Neural cell (in vitro differentiated cells): Measurements from ENCODE around the gene SYCP2. TPM values are rescaled to one million over a fixed set of nuclear protein-coding genes. Genes with fewer than 3 reads are reported as not detected.
"Not testable (repeated sequence)": the region's sequence is repeated elsewhere in the genome, so short reads cannot be mapped to it uniquely, and the experiment has no call there.

ENCODE experiments used
- H2AFZ ChIP-seq: fragments of 200-600, 300-800 bp; sonication (generic), shearing (Covaris generic); 2 replicates; pipeline ENCODE4 v1.6.0; 2014; ENCODE audit warnings: low read depth, mild to moderate bottlenecking, antibody characterized with exemption, low read length, moderate library complexity
- H3F3A ChIP-seq: fragments of 200-600 bp; shearing (Covaris generic); 2 replicates; pipeline ENCODE4 v1.6.1; 2016; ENCODE audit warnings: mild to moderate bottlenecking, moderate library complexity, mixed read lengths, antibody characterized with exemption, low read length; ENCODE audit not compliant: insufficient read depth, poor library complexity, severe bottlenecking
- H3K27ac ChIP-seq: fragments of 200-600, 300-800 bp; sonication (generic), shearing (Covaris generic); 2 replicates; pipeline ENCODE4 v1.5.1; 2014; ENCODE audit warnings: mild to moderate bottlenecking, low read length, moderate library complexity
- H3K27me3 ChIP-seq: fragments of 300-800, 200-600 bp; sonication (generic), shearing (Covaris generic); 2 replicates; pipeline ENCODE4 v1.6.0; 2014; ENCODE audit warnings: mild to moderate bottlenecking, low read depth, low read length, moderate library complexity; ENCODE audit not compliant: insufficient read depth
- H3K36me3 ChIP-seq: fragments of 300-800, 200-600 bp; sonication (generic), shearing (Covaris generic); 2 replicates; pipeline ENCODE4 v1.5.1; 2014; ENCODE audit warnings: mild to moderate bottlenecking, antibody characterized with exemption, low read length, moderate library complexity; ENCODE audit not compliant: insufficient read depth
- H3K4me2 ChIP-seq: fragments of 300-800, 200-600 bp; sonication (generic), shearing (Covaris generic); 2 replicates; pipeline ENCODE4 v1.6.0; 2014; ENCODE audit warnings: mild to moderate bottlenecking, low read length
- H3K4me3 ChIP-seq: fragments of 300-800, 200-600 bp; sonication (generic), shearing (Covaris generic); 2 replicates; pipeline ENCODE4 v1.5.1; 2014; ENCODE audit warnings: mild to moderate bottlenecking, low read length, moderate library complexity
- H3K79me2 ChIP-seq: fragments of 200-600 bp; shearing (Covaris generic); replicated peaks from 2 replicates; pipeline ENCODE4 v1.6.0; 2014; ENCODE audit warnings: mild to moderate bottlenecking, low read length, moderate library complexity; ENCODE audit not compliant: insufficient read depth
- H3K9ac ChIP-seq: fragments of 300-800, 200-600 bp; sonication (generic), shearing (Covaris generic); 2 replicates; pipeline ENCODE4 v1.6.1; 2016; ENCODE audit warnings: mild to moderate bottlenecking, low read length, mixed read lengths
- H3K9me2 ChIP-seq: fragments of 200-600 bp; shearing (Covaris generic); 2 replicates; pipeline ENCODE4 v1.6.1; 2016; ENCODE audit warnings: mild to moderate bottlenecking, low read length, mixed read lengths; ENCODE audit not compliant: insufficient read depth
- H3K9me3 ChIP-seq: fragments of 200-600, 300-800 bp; sonication (generic), shearing (Covaris generic); 2 replicates; pipeline ENCODE4 v1.6.1; 2016; ENCODE audit warnings: mild to moderate bottlenecking, mixed run types, low read length, moderate library complexity, mixed read lengths
- H4K20me1 ChIP-seq: fragments of 200-600 bp; shearing (Covaris generic); 2 replicates; pipeline ENCODE4 v1.6.1; 2016; ENCODE audit warnings: mild to moderate bottlenecking, mixed run types; ENCODE audit not compliant: insufficient read depth
- CTCF ChIP-seq: fragments of 450-650 bp; IDR thresholded peaks from 2 replicates; pipeline ENCODE4 v1.5.1; 2014; ENCODE audit warnings: antibody characterized with exemption, mild to moderate bottlenecking, moderate library complexity; ENCODE audit not compliant: poor library complexity, severe bottlenecking
- EP300 ChIP-seq: fragments of 450-650 bp; conservative IDR thresholded peaks from 2 replicates; pipeline ENCODE4 v1.6.1; 2014; ENCODE audit warnings: antibody characterized with exemption, mild to moderate bottlenecking, moderate library complexity; ENCODE audit not compliant: poor library complexity, severe bottlenecking
- EZH2 ChIP-seq: fragments of 200-600, 300-800 bp; shearing (Covaris generic), sonication (generic); IDR thresholded peaks from 2 replicates; pipeline ENCODE4 v1.6.1; 2014; ENCODE audit warnings: antibody characterized with exemption, low read length, borderline replicate concordance, mild to moderate bottlenecking; ENCODE audit not compliant: insufficient read depth, poor library complexity, severe bottlenecking
- MXI1 ChIP-seq: fragments of 450-650 bp; conservative IDR thresholded peaks from 2 replicates; pipeline ENCODE4 v1.6.1; 2014; ENCODE audit warnings: antibody characterized with exemption, mild to moderate bottlenecking; ENCODE audit not compliant: poor library complexity, severe bottlenecking
- POLR2AphosphoS5 ChIP-seq: IDR thresholded peaks from 2 replicates; pipeline ENCODE4 v1.6.1; 2012
- RAD21 ChIP-seq: fragments of 450-650 bp; conservative IDR thresholded peaks from 2 replicates; pipeline ENCODE4 v1.6.1; 2014; ENCODE audit warnings: antibody characterized with exemption, mild to moderate bottlenecking, moderate library complexity
- REST ChIP-seq: IDR thresholded peaks from 2 replicates; pipeline ENCODE4 v1.6.1; 2012; ENCODE audit warnings: borderline replicate concordance
- SMC3 ChIP-seq: fragments of 450-650 bp; conservative IDR thresholded peaks from 2 replicates; pipeline ENCODE4 v1.6.1; 2014; ENCODE audit warnings: antibody characterized with exemption, mild to moderate bottlenecking, moderate library complexity; ENCODE audit not compliant: poor library complexity
- TAF1 ChIP-seq: IDR thresholded peaks from 2 replicates; pipeline ENCODE4 v1.6.1; 2012; ENCODE audit warnings: low read depth
- polyA plus RNA-seq: library from polyadenylated mRNA; depleted of rRNA; stranded (reverse); fragments of >200 nt; gene quantifications from 2 replicates; pipeline ENCODE4 v1.2.3, GENCODE V29; 2014

SYCP2 gene
- polyA plus RNA-seq, 1 donor from 2014 or later, result 1.4 TPM

GRCh38 chr20:59856526-59856925 lies 76.9 kb downstream of the SYCP2 start:
- not testable (repeated sequence) for H4K20me1 ChIP-seq, H3K27ac ChIP-seq, H3K9me3 ChIP-seq, H3F3A ChIP-seq, H3K27me3 ChIP-seq, H2AFZ ChIP-seq, H3K9ac ChIP-seq, H3K79me2 ChIP-seq, H3K9me2 ChIP-seq, H3K4me3 ChIP-seq, H3K4me2 ChIP-seq, H3K36me3 ChIP-seq

DNA sequence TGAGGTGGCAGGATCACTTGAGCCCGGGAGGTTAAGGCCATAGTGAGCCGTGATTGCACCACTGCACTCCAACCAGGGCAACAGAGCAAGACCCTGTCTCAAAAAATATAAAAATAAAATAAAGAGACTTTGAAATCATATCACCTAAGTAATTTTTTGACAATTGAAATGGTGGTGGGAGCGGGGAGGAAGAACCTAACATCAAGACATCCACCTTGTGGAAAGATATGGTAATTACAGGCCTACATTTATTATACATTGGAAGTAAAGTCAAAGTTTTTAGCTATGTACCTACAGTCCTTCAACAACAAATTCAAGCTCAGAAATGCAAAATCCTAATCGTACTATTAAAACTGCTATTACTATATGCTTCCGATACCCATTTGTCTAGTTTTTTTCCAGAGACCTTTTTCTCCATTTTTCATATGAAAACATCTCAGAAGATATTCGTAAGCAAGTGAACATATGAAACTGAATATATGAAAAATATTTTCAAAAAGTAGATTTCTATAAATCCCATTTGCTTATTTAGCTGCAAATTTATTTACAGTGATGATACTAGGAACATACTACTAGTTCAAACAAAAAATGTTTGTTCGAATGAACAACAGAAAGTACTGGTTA lies 83.3 kb downstream of the SYCP2 start:
- TF ChIP-seq EP300, result no peak
- TF ChIP-seq TAF1, result no peak
- no peak for TF ChIP-seq EZH2
- peak; percentile 59 for TF ChIP-seq RAD21
- TF ChIP-seq MXI1, result no peak
- TF ChIP-seq CTCF, result peak; percentile 58
- peak; percentile 67 for TF ChIP-seq SMC3
- TF ChIP-seq POLR2AphosphoS5, result no peak
- TF ChIP-seq REST, result no peak
- no peaks in the 10 kb centered on the region for H4K20me1 ChIP-seq
- no peaks in the 10 kb centered on the region for H3K27me3 ChIP-seq
- no peak overlapping the region for H3K4me3 ChIP-seq
- no peaks in the 10 kb centered on the region for H3K79me2 ChIP-seq
- H2AFZ ChIP-seq, result no peak overlapping the region
- H3K9me2 ChIP-seq, result no peaks in the 10 kb centered on the region
- no peaks in the 10 kb centered on the region for H3K36me3 ChIP-seq
- H3F3A ChIP-seq, result no peaks in the 10 kb centered on the region
- no peak overlapping the region for H3K4me2 ChIP-seq
- no peaks in the 10 kb centered on the region for H3K9me3 ChIP-seq
- H3K27ac ChIP-seq, result no peak overlapping the region
- H3K9ac ChIP-seq, result no peak overlapping the region

DNA sequence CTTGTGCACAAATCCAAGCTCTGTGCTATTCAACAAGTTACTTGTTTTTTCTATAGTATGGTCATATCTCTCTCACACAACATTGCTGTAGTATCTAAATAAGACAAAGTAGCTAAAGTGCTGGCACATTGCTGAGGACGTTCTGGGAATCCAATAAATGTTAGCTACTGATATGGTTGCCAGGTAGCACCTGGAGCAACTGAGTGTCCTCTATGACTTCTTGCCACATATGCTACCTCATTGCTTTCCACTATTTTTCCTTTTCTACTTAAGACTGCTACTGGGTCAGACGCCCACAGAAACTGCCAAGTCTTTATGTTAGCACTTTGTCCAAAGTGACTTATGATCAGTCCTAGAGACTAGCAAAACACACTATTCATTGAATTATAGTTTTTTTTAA lies 85.3 kb downstream of the SYCP2 start:
- no peaks in the 10 kb centered on the region for H3K27me3 ChIP-seq
- H3K9me3 ChIP-seq, result no peaks in the 10 kb centered on the region
- no peaks in the 10 kb centered on the region for H4K20me1 ChIP-seq
- no peak overlapping the region for H3K27ac ChIP-seq
- no peak overlapping the region for H3K4me3 ChIP-seq
- no peaks in the 10 kb centered on the region for H3K36me3 ChIP-seq
- no peaks in the 10 kb centered on the region for H3F3A ChIP-seq
- H3K4me2 ChIP-seq, result no peak overlapping the region
- TF ChIP-seq MXI1 (no peak), EP300 (no peak), SMC3 (no peak), RAD21 (no peak), TAF1 (no peak), CTCF (no peak)
- H3K9ac ChIP-seq, result no peak overlapping the region
- H2AFZ ChIP-seq, result no peak overlapping the region
- H3K79me2 ChIP-seq, result no peaks in the 10 kb centered on the region
- H3K9me2 ChIP-seq, result no peaks in the 10 kb centered on the region
